GM21529 (cell line): ENCODE data around the gene TTLL9.
A peak's percentile ranks its signal among the peaks of the same experiment; 100 is the strongest.
"Not testable (repeated sequence)": the region's sequence is repeated elsewhere in the genome, so short reads cannot be mapped to it uniquely, and the experiment has no call there.

Source experiments
- ATAC-seq: cut with Tn5 transposase; IDR thresholded peaks from one replicate; pipeline ENCODE4 v1.9.1; 2021; ENCODE audit not compliant: unreplicated experiment

The TTLL9 gene

GRCh38 chr20:31916708-31917107 lies 46.3 kb downstream of the TTLL9 start:
- ATAC-seq, result no peak

GRCh38 chr20:31917962-31918412 lies 47.6 kb downstream of the TTLL9 start:
- ATAC-seq, result not testable (repeated sequence)

- no peak for ATAC-seq
These were observed 48.2 kb downstream of the TTLL9 start for GRCh38 chr20:31918466-31919105.

- no peak for ATAC-seq
These were observed 49.1 kb downstream of the TTLL9 start for GRCh38 chr20:31919410-31920155.

GRCh38 chr20:31920275-31920855 lies 49.9 kb downstream of the TTLL9 start:
- no peak for ATAC-seq

GRCh38 chr20:31921480-31921879 lies 51.0 kb downstream of the TTLL9 start:
- ATAC-seq, result not testable (repeated sequence)

- ATAC-seq, result no peak
These were observed 51.7 kb downstream of the TTLL9 start for GRCh38 chr20:31922181-31922580.

GRCh38 chr20:31922588-31922987 lies 52.2 kb downstream of the TTLL9 start:
- no peak for ATAC-seq

GRCh38 chr20:31923388-31924331 lies 53.2 kb downstream of the TTLL9 start:
- peak; percentile 85 for ATAC-seq

- ATAC-seq, result no peak
These were observed 54.1 kb downstream of the TTLL9 start for GRCh38 chr20:31924561-31924960.

GRCh38 chr20:31925631-31926030 lies 55.2 kb downstream of the TTLL9 start:
- ATAC-seq, result no peak

GRCh38 chr20:31926493-31926892 lies 56.1 kb downstream of the TTLL9 start:
- no peak for ATAC-seq

GRCh38 chr20:31927627-31928159 lies 57.3 kb downstream of the TTLL9 start:
- no peak for ATAC-seq

- not testable (repeated sequence) for ATAC-seq
These were observed 59.2 kb downstream of the TTLL9 start for GRCh38 chr20:31929631-31930030.

- ATAC-seq, result no peak
These were observed 60.3 kb downstream of the TTLL9 start for GRCh38 chr20:31930779-31931178.

GRCh38 chr20:31933698-31934097 lies 63.3 kb downstream of the TTLL9 start:
- ATAC-seq, result no peak

- ATAC-seq, result no peak
These were observed 64.1 kb downstream of the TTLL9 start for GRCh38 chr20:31934491-31934890.

GRCh38 chr20:31934968-31935764 lies 64.7 kb downstream of the TTLL9 start:
- no peak for ATAC-seq

- no peak for ATAC-seq
These were observed 66.0 kb downstream of the TTLL9 start for GRCh38 chr20:31936420-31936819.

GRCh38 chr20:31937820-31938219 lies 67.4 kb downstream of the TTLL9 start:
- ATAC-seq, result no peak
